CD4-positive, alpha-beta T cell (primary cell): Measurements from ENCODE around the gene OR52H1. TPM values are rescaled to one million over a fixed set of nuclear protein-coding genes. Genes with fewer than 3 reads are reported as not detected.

Source experiments
- ATAC-seq: fragments of 200-7000 bp; cut with Tn5 transposase; one replicate; pipeline ENCODE4 v1.10.0; 2022; ENCODE audit warnings: mild to moderate bottlenecking; ENCODE audit not compliant: poor library complexity
- CTCF ChIA-PET: fragments of 350-600 bp; sonication (Branson Sonifier 250); formaldehyde crosslinking; loops from one replicate; lab custom pipeline; 2021; ENCODE audit warnings: antibody characterized with exemption, inconsistent platforms; lab: Charles Lee
- POLR2A ChIA-PET: fragments of 350-600 bp; sonication (Branson Sonifier 250); formaldehyde crosslinking; loops from one replicate; lab custom pipeline; 2021; ENCODE audit warnings: antibody characterized with exemption, inconsistent platforms; lab: Charles Lee
- DNase-seq, 14 experiments: peaks; one replicate each; pipeline ENCODE4 v3.0.0-alpha.2; 2013 to 2020; ENCODE audit warnings: mixed read lengths in 2 of 14
- H3K27ac ChIP-seq, 2 donors: one replicate each; pipeline versions ENCODE4 v1.5.1 to v1.7.0; 2013; ENCODE audit warnings: low read length in 2 of 2, low read depth in 1 of 2, mild to moderate bottlenecking in 1 of 2
- H3K27me3 ChIP-seq, 2 experiments: 1 replicate in 1 of 2; 2 replicates in 1 of 2; pipeline versions ENCODE4 v1.6.1 to v1.7.0; 2013; ENCODE audit warnings: low read length in 2 of 2, control low read depth in 1 of 2, mild to moderate bottlenecking in 1 of 2, moderate library complexity in 1 of 2; ENCODE audit not compliant: insufficient read depth in 2 of 2, control insufficient read depth in 1 of 2
- H3K36me3 ChIP-seq: one replicate; pipeline ENCODE4 v1.6.1; 2013; ENCODE audit warnings: low read length, control low read depth; ENCODE audit not compliant: insufficient read depth
- H3K4me1 ChIP-seq: one replicate; pipeline ENCODE4 v1.6.1; 2013; ENCODE audit warnings: low read length, control low read depth; ENCODE audit not compliant: insufficient read depth
- H3K4me3 ChIP-seq: one replicate; pipeline ENCODE4 v1.5.1; 2013; ENCODE audit warnings: mild to moderate bottlenecking, low read length, moderate library complexity
- H3K9me3 ChIP-seq, 2 experiments: 1 replicate in 1 of 2; 2 replicates in 1 of 2; pipeline versions ENCODE4 v1.6.1 to v1.7.0; 2013; ENCODE audit warnings: low read length in 2 of 2, mild to moderate bottlenecking in 2 of 2, control low read depth in 1 of 2, moderate library complexity in 1 of 2; ENCODE audit not compliant: control insufficient read depth in 1 of 2, insufficient read depth in 1 of 2
- H3K27ac Mint-ChIP-seq: one replicate; pipeline ENCODE4 v1.8.0; 2020; ENCODE audit warnings: mixed read lengths
- H3K27me3 Mint-ChIP-seq: one replicate; pipeline ENCODE4 v1.8.0; 2021; ENCODE audit warnings: mixed read lengths
- H3K36me3 Mint-ChIP-seq: one replicate; pipeline ENCODE4 v1.8.0; 2021; ENCODE audit warnings: low read depth, mixed read lengths
- H3K4me1 Mint-ChIP-seq: one replicate; pipeline ENCODE4 v1.8.0; 2021; ENCODE audit warnings: low read depth, mixed read lengths
- H3K4me3 Mint-ChIP-seq: one replicate; pipeline ENCODE4 v1.8.0; 2020; ENCODE audit warnings: mild to moderate bottlenecking, mixed read lengths
- H3K9me3 Mint-ChIP-seq: one replicate; pipeline ENCODE4 v1.8.0; 2020; ENCODE audit warnings: mixed read lengths
- CTCF ChIP-seq: fragments of 200-600 bp; IDR thresholded peaks from one replicate; pipeline ENCODE4 v1.8.0; 2022; ENCODE audit warnings: antibody characterized with exemption, mild to moderate bottlenecking
- intact Hi-C, 2 experiments: fragments of 100-400 bp; cut with DNase I in 1 of 2; cut with micrococcal nuclease in 1 of 2; formaldehyde crosslinking; loops; one replicate each; pipeline versions ENCODE4 v1.15.1 to v1.9.0; 2023 to 2025; cut with DNase I, micrococcal nuclease
- total RNA-seq, 174 experiments: library from RNA in 2 of 174; stranded (reverse) in 2 of 174; gene quantifications; one replicate each; pipeline ENCODE4 v1.2.3 and lab custom pipeline; 2021 to 2026

OR52H1 gene
- total RNA-seq, 2 experiments from 2014 or later: 0.22 TPM; not detected in 1

DNA sequence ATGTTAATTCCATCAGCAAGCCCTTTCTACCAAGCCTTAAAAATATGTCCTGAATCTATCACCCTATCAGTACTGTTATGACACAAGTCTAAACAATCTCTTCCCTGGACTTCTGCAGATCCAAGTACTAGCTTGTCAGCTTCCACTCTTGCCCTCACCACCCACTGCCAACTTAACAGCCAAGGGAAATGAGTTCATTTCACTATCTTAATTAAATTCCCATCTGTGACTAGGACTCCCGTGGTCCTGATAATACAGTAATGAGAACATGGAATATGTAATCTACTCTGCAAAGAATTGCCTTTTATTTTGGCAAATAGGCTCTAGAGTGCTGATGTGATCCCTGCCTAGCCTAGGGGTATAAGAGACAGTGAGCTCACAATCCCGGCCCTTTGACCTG lies 48.7 kb downstream of the OR52H1 start:
- DNase-seq: no peak
- H3K36me3 ChIP-seq: no peaks in the 10 kb centered on the region
- no peaks in the 10 kb centered on the region for H3K36me3 Mint-ChIP-seq
- no peaks in the 10 kb centered on the region for H3K4me1 ChIP-seq
- H3K4me3 ChIP-seq: no peak overlapping the region
- TF ChIP-seq CTCF: no peak
- H3K9me3 ChIP-seq: no peaks in the 10 kb centered on the region
- H3K4me1 Mint-ChIP-seq: no peaks in the 10 kb centered on the region
- ChIA-PET POLR2A (no interaction called here), CTCF (no interaction called here)
- H3K27ac Mint-ChIP-seq: no peak overlapping the region
- H3K27me3 ChIP-seq: no peaks in the 10 kb centered on the region
- no peaks in the 10 kb centered on the region for H3K27me3 Mint-ChIP-seq
- H3K4me3 Mint-ChIP-seq: no peak overlapping the region
- H3K27ac ChIP-seq: no peak overlapping the region
- intact Hi-C loops: no loop called here
- no peak for ATAC-seq
- H3K9me3 Mint-ChIP-seq: no peaks in the 10 kb centered on the region

Other genes starting within 250 kb of the OR52H1 start
- not detected for gene OR51B4, start 246.6 kb downstream of the OR52H1 start, total RNA-seq
- not detected for gene OR51B2, start 224.2 kb downstream of the OR52H1 start, total RNA-seq
- under 1 TPM in 1 of 2 experiments, not detected in 1; 0.30 TPM for gene OR51B5, start 205.0 kb downstream of the OR52H1 start, total RNA-seq
- not detected for gene OR51B6, start 197.0 kb downstream of the OR52H1 start, total RNA-seq
- not detected for gene OR51M1, start 164.7 kb downstream of the OR52H1 start, total RNA-seq
- gene OR51Q1, start 126.4 kb downstream of the OR52H1 start, total RNA-seq: not detected
- gene OR51I1, start 107.0 kb downstream of the OR52H1 start, total RNA-seq: not detected
- gene OR51I2, start 99.2 kb downstream of the OR52H1 start, total RNA-seq: not detected
- gene OR52D1, start 59.9 kb downstream of the OR52H1 start, total RNA-seq: not detected
- gene UBQLN3, start 38.6 kb downstream of the OR52H1 start, total RNA-seq: under 1 TPM in 1 of 2 experiments, not detected in 1; 0.08 TPM
- under 1 TPM; 0.30 to 0.50 TPM for gene UBQLNL, start 31.8 kb downstream of the OR52H1 start, total RNA-seq
- not detected for gene OR52B6, start 32.3 kb upstream of the OR52H1 start, total RNA-seq
- gene TRIM6, start 48.1 kb upstream of the OR52H1 start, total RNA-seq: not detected
- 1 to 10 TPM; 3.0 to 3.5 TPM for gene TRIM34, start 76.5 kb upstream of the OR52H1 start, total RNA-seq
- 1 to 10 TPM; 5.9 to 8.0 TPM for gene TRIM5, start 136.5 kb upstream of the OR52H1 start, total RNA-seq
- gene TRIM22, start 141.2 kb upstream of the OR52H1 start, total RNA-seq: 100 to 1,000 TPM; 198 to 206 TPM
- gene OR56B1, start 187.9 kb upstream of the OR52H1 start, total RNA-seq: under 1 TPM; 0.14 to 0.17 TPM
- under 1 TPM; 0.50 to 0.96 TPM for gene OR52N4, start 205.7 kb upstream of the OR52H1 start, total RNA-seq
- gene OR52N5, start 234.8 kb upstream of the OR52H1 start, total RNA-seq: not detected
- not detected for gene OR52N1, start 242.7 kb upstream of the OR52H1 start, total RNA-seq